IPS-18a (cell line): ENCODE measurements around the gene MFAP3.

ENCODE experiments used
- H3K27ac ChIP-seq: one replicate; pipeline ENCODE4 v1.5.1; 2013; ENCODE audit warnings: low read length
- H3K27me3 ChIP-seq: one replicate; pipeline ENCODE4 v1.6.1; 2013; ENCODE audit warnings: mild to moderate bottlenecking, low read length; ENCODE audit not compliant: control insufficient read depth, insufficient read depth
- H3K36me3 ChIP-seq: one replicate; pipeline ENCODE4 v1.6.1; 2013; ENCODE audit warnings: low read depth, low read length; ENCODE audit not compliant: control insufficient read depth
- H3K4me1 ChIP-seq: one replicate; pipeline ENCODE4 v1.6.1; 2013; ENCODE audit warnings: low read depth, low read length; ENCODE audit not compliant: control insufficient read depth
- H3K4me3 ChIP-seq: one replicate; pipeline ENCODE4 v1.5.1; 2013; ENCODE audit warnings: low read length
- H3K9ac ChIP-seq: one replicate; pipeline ENCODE4 v1.6.1; 2013; ENCODE audit warnings: mild to moderate bottlenecking, low read length, moderate library complexity
- H3K9me3 ChIP-seq: one replicate; pipeline ENCODE4 v1.6.1; 2013; ENCODE audit warnings: low read depth, low read length; ENCODE audit not compliant: control insufficient read depth

The MFAP3 gene

GRCh38 chr5:154095904-154096303 is 57.1 kb downstream of the MFAP3 start:
- H3K4me1 ChIP-seq = peaks cover 13% of the 10 kb centered on the region
- H3K9me3 ChIP-seq = no peaks in the 10 kb centered on the region
- no peak overlapping the region for H3K4me3 ChIP-seq
- H3K27me3 ChIP-seq = no peaks in the 10 kb centered on the region
- no peak overlapping the region for H3K9ac ChIP-seq
- H3K36me3 ChIP-seq = no peaks in the 10 kb centered on the region
- H3K27ac ChIP-seq = no peak overlapping the region

DNA sequence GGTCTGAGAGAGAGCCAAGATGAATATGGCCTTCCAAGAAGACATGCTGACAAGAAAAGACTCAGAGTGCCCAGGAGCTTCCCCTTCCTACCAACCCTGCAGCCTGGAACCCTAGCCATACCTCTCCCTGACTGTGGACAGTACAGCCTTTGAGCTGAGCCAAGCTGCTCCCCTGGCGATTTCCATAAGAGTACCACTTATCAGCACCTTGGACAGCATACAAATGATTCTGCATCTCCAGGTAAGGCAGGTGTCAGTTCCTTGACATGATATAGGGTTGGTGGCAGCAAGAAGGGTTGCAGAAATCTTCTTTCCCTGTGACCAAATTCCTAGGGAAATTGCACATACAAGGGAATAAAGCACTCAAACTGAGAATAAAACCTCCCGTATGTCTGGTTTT is 58.3 kb downstream of the MFAP3 start:
- H3K4me1 ChIP-seq = peaks cover 13% of the 10 kb centered on the region

DNA sequence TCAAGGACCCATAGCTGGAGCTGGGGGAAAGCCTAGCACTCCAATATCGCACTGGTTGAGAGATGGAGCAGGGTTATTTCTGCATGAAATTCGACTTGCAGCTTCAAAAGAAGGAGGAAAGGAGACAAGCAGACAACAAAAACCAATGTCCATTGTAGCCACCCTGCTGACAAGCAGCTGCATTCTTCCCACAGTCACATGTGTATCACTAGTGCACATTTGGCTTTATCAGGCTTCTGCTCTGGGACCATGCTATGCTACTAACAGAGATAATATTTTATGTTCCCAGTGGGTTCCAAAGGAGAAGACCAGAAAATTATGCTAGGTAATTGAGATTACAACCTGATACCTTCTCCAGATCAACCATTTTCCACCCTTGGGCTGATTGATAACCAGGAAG is 59.7 kb downstream of the MFAP3 start:
- Histone ChIP-seq H3K36me3 (no peaks in the 10 kb centered on the region), H3K27me3 (no peaks in the 10 kb centered on the region), H3K4me1 (peaks cover 4% of the 10 kb centered on the region), H3K9me3 (no peaks in the 10 kb centered on the region), H3K4me3 (no peak overlapping the region), H3K27ac (no peak overlapping the region), H3K9ac (no peak overlapping the region)

More for the DNA sequence above, 58.3 kb downstream of the MFAP3 start:
- Histone ChIP-seq H3K9me3 (no peaks in the 10 kb centered on the region), H3K4me3 (no peak overlapping the region), H3K9ac (no peak overlapping the region), H3K36me3 (no peaks in the 10 kb centered on the region), H3K27ac (no peak overlapping the region), H3K27me3 (no peaks in the 10 kb centered on the region)

DNA sequence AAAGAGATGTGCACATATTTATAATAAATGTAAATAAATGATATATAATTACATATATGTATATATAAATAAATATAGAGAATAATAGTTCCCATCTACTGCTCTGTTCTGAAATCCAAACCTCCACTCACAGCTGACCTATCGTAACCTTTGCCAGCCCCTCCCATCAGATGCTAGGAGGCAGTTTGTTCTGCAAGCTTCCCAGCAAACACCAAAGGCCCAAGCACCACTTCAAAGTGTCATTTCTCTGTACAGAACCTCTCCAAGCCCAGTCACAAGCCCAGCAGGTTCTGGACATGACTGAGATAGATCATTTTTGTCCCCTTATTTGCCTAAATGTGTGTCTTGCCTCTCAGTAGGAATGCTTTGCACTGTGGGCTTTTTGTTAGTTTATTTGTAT is 62.4 kb downstream of the MFAP3 start:
- Histone ChIP-seq H3K27ac (no peak overlapping the region), H3K4me1 (peaks cover under 1% of the 10 kb centered on the region), H3K27me3 (no peaks in the 10 kb centered on the region), H3K36me3 (no peaks in the 10 kb centered on the region), H3K9me3 (no peaks in the 10 kb centered on the region), H3K4me3 (no peak overlapping the region), H3K9ac (no peak overlapping the region)

DNA sequence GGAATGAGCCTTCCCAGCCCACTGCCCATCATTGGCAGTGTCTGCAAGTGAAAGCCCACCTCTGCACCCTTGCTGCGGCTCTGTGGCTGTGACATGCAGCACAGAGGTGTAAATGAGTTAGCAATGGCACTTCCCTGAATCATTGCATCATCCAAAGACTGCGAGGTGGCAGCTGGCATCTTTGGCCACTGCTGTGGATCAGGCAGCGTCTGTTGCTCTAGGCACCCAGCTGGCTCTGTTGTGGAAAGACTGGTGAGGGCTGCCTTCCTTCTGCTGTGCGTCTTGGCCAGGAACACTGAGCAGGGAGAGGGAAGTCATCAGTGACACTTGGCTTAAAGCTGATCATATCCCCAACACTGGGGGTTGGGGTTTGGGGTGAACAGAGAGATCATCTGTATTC is 64.5 kb downstream of the MFAP3 start:
- Histone ChIP-seq H3K9me3 (no peaks in the 10 kb centered on the region), H3K36me3 (no peaks in the 10 kb centered on the region), H3K9ac (no peak overlapping the region), H3K27ac (no peak overlapping the region), H3K4me1 (peaks cover 14% of the 10 kb centered on the region), H3K27me3 (no peaks in the 10 kb centered on the region), H3K4me3 (no peak overlapping the region)
